KBM-7 (cell line): Measurements from ENCODE around the gene CNGB1.
A peak's percentile ranks its signal among the peaks of the same experiment; 100 is the strongest.
"Not testable (repeated sequence)": the region's sequence is repeated elsewhere in the genome, so short reads cannot be mapped to it uniquely, and the experiment has no call there.

Experiments used
- DNase-seq: peaks from one replicate; pipeline ENCODE4 v3.0.0-alpha.2; 2015
- in situ Hi-C: fragments of 300-500 bp; cut with MboI; formaldehyde crosslinking; loops from 2 replicates; pipeline ENCODE4 v1.14.3; 2020; ENCODE audit warnings: low sequenced_read_pairs, low pct_unique_long_range_greater_than_20kb, mixed read lengths

CNGB1 gene

GRCh38 chr16:57984443-57985203, 13.7 kb upstream of the CNGB1 start:
- in situ Hi-C loops: loop anchor here (25.0 kb wide), 1 partner anchor 222 kb away; no protein-coding TSS in a partner anchor
- peak; percentile 67 for DNase-seq

- in situ Hi-C loops: loop anchor here (25.0 kb wide), 1 partner anchor 220 kb away; no protein-coding TSS in a partner anchor
- DNase-seq: no peak
Measured at GRCh38 chr16:57982385-57982784, 11.5 kb upstream of the CNGB1 start.

- in situ Hi-C loops: loop anchor here (25.0 kb wide), 1 partner anchor 219 kb away; no protein-coding TSS in a partner anchor
- DNase-seq: no peak
Measured at GRCh38 chr16:57981636-57982035, 10.7 kb upstream of the CNGB1 start.

DNA sequence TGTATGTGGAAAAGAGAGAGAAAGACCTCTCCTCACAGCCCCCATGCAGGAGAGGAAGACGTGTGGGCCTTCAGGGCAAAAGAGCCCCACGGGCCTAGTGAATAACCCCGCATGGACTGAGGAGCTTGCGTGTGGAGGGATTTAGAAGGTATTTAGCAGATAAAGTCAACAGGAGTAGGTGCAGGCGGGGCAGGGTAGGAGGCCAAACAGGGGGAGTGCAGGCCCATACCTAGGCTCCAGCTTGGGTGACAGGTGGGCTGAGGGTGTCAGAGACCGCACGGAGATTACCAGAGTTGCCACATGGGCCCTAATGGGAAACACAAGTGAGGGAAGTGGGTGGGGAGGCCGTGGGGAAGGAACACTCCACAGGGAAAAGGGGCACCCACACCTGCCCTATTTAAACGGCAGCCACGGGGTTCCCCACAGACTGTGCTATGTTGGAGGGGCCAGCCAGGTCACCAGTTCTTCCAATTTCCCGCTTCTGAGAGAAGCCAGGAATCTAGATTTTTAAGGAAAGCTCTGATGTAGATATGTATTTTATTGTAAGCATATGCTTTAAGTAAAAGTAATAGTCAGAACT, 8.2 kb upstream of the CNGB1 start:
- in situ Hi-C loops: loop anchor here (25.0 kb wide), 1 partner anchor 217 kb away; no protein-coding TSS in a partner anchor
- DNase-seq: no peak

GRCh38 chr16:57978070-57978465, 7.1 kb upstream of the CNGB1 start:
- in situ Hi-C loops: loop anchor here (25.0 kb wide), 1 partner anchor 216 kb away; no protein-coding TSS in a partner anchor

DNA sequence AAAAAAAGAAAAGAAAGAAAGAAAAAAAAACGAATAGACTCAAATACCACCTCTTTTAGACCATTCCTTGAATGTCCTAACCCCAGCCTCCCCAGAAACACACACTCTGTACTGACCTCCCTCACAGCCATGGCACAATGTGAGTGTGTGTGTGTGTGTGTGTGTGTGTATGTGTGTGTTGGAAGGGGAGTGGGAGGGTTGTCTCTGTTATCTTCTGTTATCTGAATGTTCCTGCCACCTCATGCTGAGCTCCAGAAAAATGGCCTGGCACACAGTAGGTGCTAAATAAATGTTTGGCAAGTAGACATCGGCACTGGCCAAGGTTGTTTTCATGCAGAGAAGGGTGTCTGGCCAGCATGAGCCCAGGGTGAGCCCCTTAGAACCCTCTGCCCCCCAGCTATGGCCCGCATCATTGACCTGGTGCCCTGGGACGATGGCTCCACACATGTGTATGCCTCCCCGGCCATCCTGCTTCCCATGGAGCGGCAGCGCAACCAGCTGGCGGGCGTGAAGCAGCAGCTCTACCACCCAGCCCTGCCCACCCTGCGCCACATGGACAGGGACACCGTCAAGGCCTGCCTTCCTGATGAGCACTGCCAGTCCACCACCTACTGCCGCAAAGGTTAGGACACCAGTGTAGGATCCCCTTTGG, 6.6 kb upstream of the CNGB1 start:
- DNase-seq: no peak
- in situ Hi-C loops: loop anchor here (25.0 kb wide), 1 partner anchor 215 kb away; no protein-coding TSS in a partner anchor

More at GRCh38 chr16:57978070-57978465, 7.1 kb upstream of the CNGB1 start:
- not testable (repeated sequence) for DNase-seq

DNA sequence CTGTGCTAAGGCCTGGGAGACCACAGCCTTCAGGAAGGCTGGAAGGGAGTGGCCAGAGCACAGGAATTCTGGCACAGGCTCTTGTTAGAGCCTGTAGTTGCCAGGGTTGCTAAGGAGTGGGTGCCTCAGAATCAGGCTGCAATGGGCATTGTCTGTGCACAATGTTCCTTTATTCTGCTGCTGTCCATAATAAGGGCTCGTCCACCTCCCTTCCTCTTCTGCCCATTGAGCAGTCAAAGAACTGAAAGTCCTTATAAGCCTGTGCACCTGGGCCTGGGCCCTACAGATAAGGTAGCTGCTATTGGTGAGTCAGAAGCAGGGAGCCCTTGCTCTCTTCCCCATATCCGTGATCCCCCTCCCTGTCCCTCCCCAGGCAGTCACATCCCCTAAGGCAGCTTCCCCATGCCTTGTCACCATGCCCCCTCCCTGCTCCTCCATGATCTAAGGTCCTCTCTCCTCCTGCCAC, 5.4 kb upstream of the CNGB1 start:
- no peak for DNase-seq
- in situ Hi-C loops: loop anchor here (25.0 kb wide), 1 partner anchor 214 kb away; no protein-coding TSS in a partner anchor

- DNase-seq: peak; percentile 20
- in situ Hi-C loops: no loop called here
Measured at GRCh38 chr16:57972306-57972705, 1.4 kb upstream of the CNGB1 start.

DNA sequence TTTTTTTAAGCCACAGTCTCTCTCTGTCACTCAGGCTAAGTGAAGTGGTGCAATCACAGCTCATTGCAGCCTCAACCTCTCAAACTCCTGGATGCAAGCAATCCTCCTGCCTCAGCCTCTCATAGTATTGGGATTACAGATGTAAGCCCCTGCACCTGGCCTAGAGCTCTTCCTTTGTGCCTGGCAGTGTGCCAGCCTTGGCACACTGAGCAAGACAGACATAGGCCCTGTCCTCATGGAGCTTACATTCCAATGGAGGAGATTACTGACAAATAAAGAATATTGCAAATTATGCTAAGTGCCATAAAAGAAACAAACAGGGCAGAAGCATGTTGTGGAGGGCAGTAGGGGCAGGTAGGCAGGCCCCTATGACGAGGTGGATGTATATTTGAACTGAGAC, 920 bp upstream of the CNGB1 start:
- in situ Hi-C loops: no loop called here
- no peak for DNase-seq

- in situ Hi-C loops: no loop called here
Measured at GRCh38 chr16:57970319-57970718, 609 bp downstream of the CNGB1 start.

DNA sequence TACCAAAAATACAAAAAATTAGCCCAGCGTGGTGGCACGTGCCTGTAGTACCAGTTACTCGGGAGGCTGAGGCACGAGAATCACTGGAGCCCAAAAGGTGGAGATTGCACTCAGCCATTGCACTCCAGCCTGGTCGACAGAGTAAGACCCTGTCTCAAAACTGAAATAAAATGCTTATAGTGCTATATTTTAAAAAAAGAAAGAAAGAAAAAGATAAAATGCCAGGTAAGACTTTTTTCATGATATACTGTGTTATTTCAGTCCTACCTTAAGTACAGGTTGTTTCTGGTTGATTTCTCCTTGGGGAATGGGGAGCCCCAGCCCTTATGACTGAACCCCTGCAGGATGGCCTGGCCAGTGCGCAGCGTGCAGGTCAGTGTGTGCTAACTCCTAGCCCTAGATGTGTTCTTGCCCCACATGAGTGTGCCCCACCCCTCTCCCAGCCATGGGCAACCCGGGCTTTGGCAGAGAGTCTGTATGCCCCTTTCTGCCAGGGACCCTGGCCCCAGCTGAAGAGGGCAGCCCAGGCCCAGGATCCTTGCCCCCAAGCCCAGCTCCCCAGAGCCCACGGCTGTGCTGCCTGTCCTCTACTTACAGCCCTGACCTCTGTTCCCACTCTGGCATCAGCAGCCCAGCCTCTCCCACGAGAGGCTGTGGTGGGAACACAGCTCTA, 1.3 kb downstream of the CNGB1 start:
- in situ Hi-C loops: no loop called here
- DNase-seq: no peak

More at GRCh38 chr16:57970319-57970718, 609 bp downstream of the CNGB1 start:
- DNase-seq: no peak

- in situ Hi-C loops: no loop called here
Measured at GRCh38 chr16:57967916-57968315, 3.0 kb downstream of the CNGB1 start.

DNA sequence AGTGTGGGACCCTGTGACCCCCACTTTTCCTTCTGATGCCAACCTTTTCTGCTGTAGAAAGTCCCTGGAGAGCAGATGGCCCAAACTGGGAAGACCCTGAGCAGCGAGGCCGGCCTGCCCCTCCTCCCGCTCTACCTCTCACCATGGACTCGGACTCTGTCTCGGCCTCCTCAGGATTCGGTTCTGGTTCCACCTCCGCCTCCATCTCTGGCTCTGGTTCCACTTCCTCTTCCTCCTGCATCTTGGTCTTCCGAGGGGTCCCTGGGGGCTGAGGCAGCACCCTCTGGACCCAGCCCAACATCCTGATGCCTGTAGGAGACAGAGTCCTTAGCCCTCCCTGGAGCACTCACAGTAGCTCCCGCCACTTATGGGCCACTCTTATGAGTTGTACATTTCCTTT, 3.9 kb downstream of the CNGB1 start:
- in situ Hi-C loops: no loop called here

More at GRCh38 chr16:57967916-57968315, 3.0 kb downstream of the CNGB1 start:
- no peak for DNase-seq

GRCh38 chr16:57966204-57966771, 4.6 kb downstream of the CNGB1 start:
- no peak for DNase-seq
- in situ Hi-C loops: no loop called here

More for the DNA sequence above, 3.9 kb downstream of the CNGB1 start:
- no peak for DNase-seq

GRCh38 chr16:57964157-57964700, 6.7 kb downstream of the CNGB1 start:
- DNase-seq: no peak
- in situ Hi-C loops: no loop called here

DNA sequence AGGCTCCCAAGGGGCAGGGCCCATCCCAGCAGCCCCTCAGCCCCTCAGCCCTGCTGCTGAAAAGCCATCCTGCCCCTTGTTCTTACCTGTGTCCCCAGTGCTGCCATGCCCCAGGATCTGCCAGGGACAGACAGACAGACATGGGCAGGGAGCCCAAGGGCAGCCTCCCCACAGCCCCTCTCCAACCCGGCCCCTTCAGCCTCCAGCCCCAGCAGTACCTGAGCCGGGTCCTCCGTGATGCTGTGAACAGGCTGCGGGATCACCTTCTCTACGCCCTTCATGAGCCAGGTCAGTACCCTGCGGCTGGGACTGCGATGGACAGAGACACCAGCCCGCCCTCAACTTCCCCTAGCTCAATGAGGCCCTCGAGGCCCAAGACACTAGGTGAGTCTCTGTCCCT, 8.2 kb downstream of the CNGB1 start:
- in situ Hi-C loops: no loop called here
- DNase-seq: no peak

- in situ Hi-C loops: no loop called here
- no peak for DNase-seq
Measured at GRCh38 chr16:57962046-57962445, 8.9 kb downstream of the CNGB1 start.

DNA sequence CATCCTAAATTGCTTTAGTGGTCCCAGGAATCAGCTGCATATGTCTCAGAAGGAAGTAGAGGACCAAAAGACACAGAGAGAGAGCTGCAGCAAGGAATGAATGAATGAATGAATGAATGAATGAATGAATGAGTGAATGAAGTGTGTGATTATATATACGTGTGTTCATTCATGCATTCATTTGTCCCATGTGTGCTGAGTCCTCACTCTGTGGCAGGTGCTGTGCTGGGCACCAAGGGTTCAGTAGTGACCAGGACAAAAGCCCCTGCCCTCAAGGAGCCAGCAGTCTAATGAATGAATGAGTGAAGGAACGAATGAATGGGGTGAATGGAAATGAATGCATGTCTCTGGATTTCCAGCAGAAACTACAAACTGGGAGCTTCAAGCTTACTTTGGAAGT, 9.4 kb downstream of the CNGB1 start:
- in situ Hi-C loops: no loop called here
- no peak for DNase-seq
